GM23248 (cell line): ENCODE results near the gene NDC80. TPM values are rescaled to one million over a fixed set of nuclear protein-coding genes. Genes with fewer than 3 reads are reported as not detected.

Experiments used
- DNase-seq: peaks from one replicate; pipeline ENCODE4 v3.0.0-alpha.2; 2015
- H2AFZ ChIP-seq: fragments of 200-600 bp; sonication (generic); 2 replicates; pipeline ENCODE4 v1.6.1; 2016; ENCODE audit warnings: antibody characterized with exemption
- H3F3A ChIP-seq: fragments of 200-600 bp; sonication (generic); 2 replicates; pipeline ENCODE4 v1.6.1; 2016; ENCODE audit warnings: mild to moderate bottlenecking, antibody characterized with exemption, mixed run types; ENCODE audit not compliant: insufficient read depth
- H3K27ac ChIP-seq: fragments of 200-600 bp; sonication (generic); 2 replicates; pipeline ENCODE4 v1.5.1; 2016; ENCODE audit warnings: mild to moderate bottlenecking
- H3K27me3 ChIP-seq: fragments of 200-600 bp; sonication (generic); replicated peaks from 2 replicates; pipeline ENCODE4 v1.6.1; 2016; ENCODE audit warnings: mild to moderate bottlenecking; ENCODE audit not compliant: insufficient read depth
- H3K36me3 ChIP-seq: fragments of 200-600 bp; sonication (generic); 2 replicates; pipeline ENCODE4 v1.6.1; 2016; ENCODE audit warnings: low read depth, mild to moderate bottlenecking
- H3K4me1 ChIP-seq: fragments of 200-600 bp; sonication (generic); 2 replicates; pipeline ENCODE4 v1.6.1; 2016; ENCODE audit warnings: mild to moderate bottlenecking; ENCODE audit not compliant: insufficient read depth
- H3K4me2 ChIP-seq: fragments of 200-600 bp; sonication (generic); one replicate; pipeline ENCODE4 v1.6.1; 2016; ENCODE audit warnings: mild to moderate bottlenecking; ENCODE audit not compliant: unreplicated experiment
- H3K4me3 ChIP-seq: fragments of 200-600 bp; sonication (generic); 2 replicates; pipeline ENCODE4 v1.5.1; 2016; ENCODE audit warnings: mild to moderate bottlenecking
- H3K79me2 ChIP-seq: fragments of 200-600 bp; sonication (generic); 2 replicates; pipeline ENCODE4 v1.6.1; 2016; ENCODE audit warnings: mild to moderate bottlenecking; ENCODE audit not compliant: insufficient read depth
- H3K9ac ChIP-seq: fragments of 200-600 bp; sonication (generic); 2 replicates; pipeline ENCODE4 v1.6.1; 2016; ENCODE audit warnings: mild to moderate bottlenecking
- H3K9me2 ChIP-seq: fragments of 200-600 bp; sonication (generic); 2 replicates; pipeline ENCODE4 v1.6.1; 2016; ENCODE audit warnings: mixed run types, mild to moderate bottlenecking, moderate library complexity; ENCODE audit not compliant: insufficient read depth
- H3K9me3 ChIP-seq: fragments of 200-600 bp; sonication (generic); one replicate; pipeline ENCODE4 v1.6.1; 2017; ENCODE audit warnings: low read depth
- H4K20me1 ChIP-seq: fragments of 200-600 bp; sonication (generic); 2 replicates; pipeline ENCODE4 v1.6.0; 2016; ENCODE audit not compliant: insufficient read depth
- EZH2 ChIP-seq: fragments of 200-600 bp; sonication (generic); IDR thresholded peaks from 2 replicates; pipeline ENCODE4 v1.6.1; 2018; ENCODE audit warnings: antibody characterized with exemption, mild to moderate bottlenecking; ENCODE audit not compliant: insufficient read depth, poor library complexity, severe bottlenecking
- EZH2phosphoT487 ChIP-seq: fragments of 200-600 bp; sonication (generic); IDR thresholded peaks from 2 replicates; pipeline ENCODE4 v1.6.1; 2018; ENCODE audit warnings: antibody characterized with exemption, moderate library complexity, mild to moderate bottlenecking, low read depth; ENCODE audit not compliant: insufficient read depth
- WGBS, 2 experiments: methylation state at CpG; one replicate each; pipeline ENCODE4 v1.1.6; 2015 to 2017; ENCODE audit warnings: low lambda C conversion rate in 2 of 2, low coverage in 1 of 2; ENCODE audit errors: missing lambda C conversion rate in 2 of 2; 5-methylcytosine and 5-hydroxymethylcytosine counted together
- in situ Hi-C: fragments of 300-500 bp; cut with MboI; formaldehyde crosslinking; loops from 2 replicates; pipeline ENCODE4 v1.15.0; 2020
- polyA plus RNA-seq: library from polyadenylated mRNA; unstranded; fragments of >200 nt; fragmentation: Nextera tagmentation; extraction: Ambion mirVana; gene quantifications from 2 replicates; pipeline ENCODE4 v1.2.1, GENCODE V29; 2016
- total RNA-seq: library from RNA; depleted of rRNA; stranded (reverse); fragments of >200 nt; shearing (Covaris generic); gene quantifications from 2 replicates; pipeline ENCODE4 v1.2.3, GENCODE V29; 2014

The NDC80 gene
- total and polyA plus RNA-seq, 2 experiments from 2014 or later = 10.9 to 16.0 TPM

- TF ChIP-seq EZH2phosphoT487 (no peak), EZH2 (no peak)
- peak overlapping the region; percentile 51 for H3K4me3 ChIP-seq
- H3K9ac ChIP-seq = 0 out of 2 replicates have a peak overlapping the region, but pooled peaks have one; percentile 17
- peak; percentile 37 for DNase-seq
- H3K27ac ChIP-seq = no peak overlapping the region
- H3K4me1 ChIP-seq = peaks cover 9% of the 10 kb centered on the region; the same call in 1 of the 2 replicates
- no peaks in the 10 kb centered on the region for H3K79me2 ChIP-seq
- no peaks in the 10 kb centered on the region for H3K9me2 ChIP-seq
- H3K27me3 ChIP-seq = no peaks in the 10 kb centered on the region
- no peaks in the 10 kb centered on the region for H4K20me1 ChIP-seq
- peak overlapping the region; percentile 80 for H3K4me2 ChIP-seq
- WGBS, 2 experiments = 7 to 9% methylated on average over 2 of the region's 2 CpGs
- no peaks in the 10 kb centered on the region for H3K36me3 ChIP-seq
- H3F3A ChIP-seq = no peaks in the 10 kb centered on the region
- peak overlapping the region; percentile 63 for H2AFZ ChIP-seq
- H3K9me3 ChIP-seq = no peaks in the 10 kb centered on the region
- in situ Hi-C loops = no loop called here
These were observed 70.3 kb downstream of the NDC80 start for GRCh38 chr18:2641638-2642037.

GRCh38 chr18:2642771-2643170 lies 71.4 kb downstream of the NDC80 start:
- H3K9ac ChIP-seq = no peak overlapping the region
- H3F3A ChIP-seq = no peaks in the 10 kb centered on the region
- H3K36me3 ChIP-seq = no peaks in the 10 kb centered on the region
- no peak for TF ChIP-seq EZH2phosphoT487
- no peak for TF ChIP-seq EZH2
- H4K20me1 ChIP-seq = no peaks in the 10 kb centered on the region
- H3K4me1 ChIP-seq = peaks cover 6% of the 10 kb centered on the region; the same call in 1 of the 2 replicates
- in situ Hi-C loops = no loop called here
- H3K9me3 ChIP-seq = no peaks in the 10 kb centered on the region
- H3K79me2 ChIP-seq = no peaks in the 10 kb centered on the region
- H3K27me3 ChIP-seq = no peaks in the 10 kb centered on the region
- no peak overlapping the region for H3K4me2 ChIP-seq
- no peak overlapping the region for H2AFZ ChIP-seq
- H3K9me2 ChIP-seq = no peaks in the 10 kb centered on the region
- H3K27ac ChIP-seq = no peak overlapping the region
- DNase-seq = no peak
- no peak overlapping the region for H3K4me3 ChIP-seq
- WGBS, 2 experiments = 90 to 91% methylated on average over 1 of the region's 1 CpG

- no peaks in the 10 kb centered on the region for H3K4me1 ChIP-seq
- no peak for TF ChIP-seq EZH2
- TF ChIP-seq EZH2phosphoT487 = no peak
- no peaks in the 10 kb centered on the region for H3K27me3 ChIP-seq
These were observed 73.2 kb downstream of the NDC80 start for GRCh38 chr18:2644535-2644934.

GRCh38 chr18:2651981-2652380 lies 80.6 kb downstream of the NDC80 start:
- no peak for DNase-seq
- no peak overlapping the region for H3K27ac ChIP-seq
- peaks cover 12% of the 10 kb centered on the region for H3K79me2 ChIP-seq
- in situ Hi-C loops = no loop called here
- no peaks in the 10 kb centered on the region for H3K27me3 ChIP-seq
- 80 to 88% methylated on average over 1 of the region's 1 CpG for WGBS, 2 experiments
- H3K4me3 ChIP-seq = no peak overlapping the region
- H4K20me1 ChIP-seq = no peaks in the 10 kb centered on the region
- peaks cover 3% of the 10 kb centered on the region; the same call in 1 of the 2 replicates for H3F3A ChIP-seq
- H3K9me2 ChIP-seq = no peaks in the 10 kb centered on the region
- TF ChIP-seq EZH2phosphoT487 (no peak), EZH2 (no peak)
- H3K4me2 ChIP-seq = no peak overlapping the region
- no peaks in the 10 kb centered on the region for H3K9me3 ChIP-seq
- H3K4me1 ChIP-seq = no peaks in the 10 kb centered on the region
- no peak overlapping the region for H3K9ac ChIP-seq
- H3K36me3 ChIP-seq = no peaks in the 10 kb centered on the region
- H2AFZ ChIP-seq = no peak overlapping the region

More at GRCh38 chr18:2644535-2644934, 73.2 kb downstream of the NDC80 start:
- DNase-seq = no peak
- Histone ChIP-seq H2AFZ (no peak overlapping the region), H3K36me3 (no peaks in the 10 kb centered on the region), H3K4me3 (no peak overlapping the region), H3K9me3 (no peaks in the 10 kb centered on the region), H3K27ac (no peak overlapping the region), H3K4me2 (no peak overlapping the region), H3K9ac (no peak overlapping the region), H3K9me2 (no peaks in the 10 kb centered on the region), H4K20me1 (no peaks in the 10 kb centered on the region), H3F3A (no peaks in the 10 kb centered on the region), H3K79me2 (no peaks in the 10 kb centered on the region)
- in situ Hi-C loops = no loop called here
- 93 to 94% methylated on average over 1 of the region's 1 CpG for WGBS, 2 experiments

GRCh38 chr18:2653467-2653866 lies 82.1 kb downstream of the NDC80 start:
- Histone ChIP-seq H3K4me2 (no peak overlapping the region), H3K9ac (no peak overlapping the region), H3F3A (peaks cover 14% of the 10 kb centered on the region), H4K20me1 (0 out of 2 replicates have a peak, but pooled peaks cover 2% of the 10 kb centered on the region), H3K9me3 (no peaks in the 10 kb centered on the region), H3K36me3 (no peaks in the 10 kb centered on the region), H3K27ac (no peak overlapping the region), H3K4me1 (peaks cover 14% of the 10 kb centered on the region), H3K9me2 (no peaks in the 10 kb centered on the region), H2AFZ (no peak overlapping the region), H3K4me3 (no peak overlapping the region), H3K79me2 (peaks cover 27% of the 10 kb centered on the region), H3K27me3 (no peaks in the 10 kb centered on the region)
- no peak for DNase-seq
- in situ Hi-C loops = no loop called here
- WGBS, 2 experiments = 86% methylated on average over 4 of the region's 4 CpGs
- TF ChIP-seq EZH2phosphoT487 (no peak), EZH2 (no peak)
